ENCODE measurements around the gene HNF1B.

The HNF1B gene

GRCh38 chr17:37761059-37761458 lies 16.2 kb upstream of the HNF1B start:
- DNase-seq: no peak

- no peak for DNase-seq
These were observed 14.3 kb upstream of the HNF1B start for GRCh38 chr17:37759014-37759637.

GRCh38 chr17:37756051-37756450 lies 11.2 kb upstream of the HNF1B start:
- no peak for DNase-seq

GRCh38 chr17:37755455-37755854 lies 10.6 kb upstream of the HNF1B start:
- DNase-seq: no peak

GRCh38 chr17:37754363-37754762 lies 9.5 kb upstream of the HNF1B start:
- no peak for DNase-seq

GRCh38 chr17:37752482-37752881 lies 7.6 kb upstream of the HNF1B start:
- DNase-seq: no peak

- DNase-seq: no peak
These were observed 6.1 kb upstream of the HNF1B start for GRCh38 chr17:37750768-37751475.

- DNase-seq: no peak
These were observed 5.4 kb upstream of the HNF1B start for GRCh38 chr17:37750292-37750691.

- no peak for DNase-seq
These were observed 2.4 kb upstream of the HNF1B start for GRCh38 chr17:37747222-37747621.

- no peak for DNase-seq
These were observed 1.8 kb upstream of the HNF1B start for GRCh38 chr17:37746617-37747016.

- no peak for DNase-seq
These were observed 1.1 kb upstream of the HNF1B start for GRCh38 chr17:37745801-37746426.

- DNase-seq: no peak
These were observed 279 bp downstream of the HNF1B start for GRCh38 chr17:37744633-37744927.

- no peak for DNase-seq
These were observed 805 bp downstream of the HNF1B start for GRCh38 chr17:37743875-37744632.

- no peak for DNase-seq
These were observed 1.3 kb downstream of the HNF1B start for GRCh38 chr17:37743612-37743874.

- DNase-seq: no peak
These were observed 1.9 kb downstream of the HNF1B start for GRCh38 chr17:37742762-37743611.

GRCh38 chr17:37742116-37742761 lies 2.6 kb downstream of the HNF1B start:
- no peak for DNase-seq

- DNase-seq: no peak
These were observed 3.3 kb downstream of the HNF1B start for GRCh38 chr17:37741341-37742115.

GRCh38 chr17:37740915-37741314 lies 3.9 kb downstream of the HNF1B start:
- DNase-seq: no peak

GRCh38 chr17:37737971-37738370 lies 6.9 kb downstream of the HNF1B start:
- no peak for DNase-seq

- DNase-seq: no peak
These were observed 7.8 kb downstream of the HNF1B start for GRCh38 chr17:37737081-37737480.

GRCh38 chr17:37736428-37736827 lies 8.4 kb downstream of the HNF1B start:
- DNase-seq: no peak

GRCh38 chr17:37735165-37735564 lies 9.7 kb downstream of the HNF1B start:
- no peak for DNase-seq
